ENCODE results near the gene NTM. TPM values are rescaled to one million over a fixed set of nuclear protein-coding genes. Genes with fewer than 3 reads are reported as not detected.

NTM gene
- polyA plus RNA-seq, 1 donor (not counting 4 experiments of a cell fraction or from before 2014, with no cell fraction given): 47.9 TPM

DNA sequence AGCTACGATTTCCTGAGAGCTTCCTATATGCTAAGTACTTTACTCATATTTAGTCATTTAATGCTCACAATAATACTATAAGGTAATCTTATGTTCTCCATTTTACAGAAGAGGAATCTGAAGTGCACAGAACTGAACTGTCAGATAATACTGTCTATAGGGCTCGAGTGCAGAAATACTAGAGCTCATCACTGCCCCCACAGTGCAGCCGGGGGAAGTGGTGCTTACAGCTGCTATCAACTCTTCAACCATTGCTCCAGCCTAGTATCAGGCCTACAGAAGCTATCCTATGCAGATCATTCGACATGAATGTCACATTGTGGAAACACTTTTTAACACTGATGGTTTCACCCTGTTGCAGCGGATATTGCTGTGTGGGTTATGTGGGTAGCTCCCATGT lies 929.9 kb downstream of the NTM start:
- H3K9ac ChIP-seq (ENCODE audit: control insufficient read depth, extremely low read depth, insufficient read depth, low read length): no peak overlapping the region
- dilution Hi-C loops (cut with MboI; ENCODE audit: extremely low pct_ligation_motif_present, low sequenced_read_pairs): no loop called here
- no peak for FAIRE-seq
- no peaks in the 10 kb centered on the region for H3K27me3 ChIP-seq (ENCODE audit: control insufficient read depth, extremely low read depth, insufficient read depth, low read length)
- no peaks in the 10 kb centered on the region for H3K36me3 ChIP-seq (ENCODE audit: control insufficient read depth in 2 of 2, extremely low read depth in 1 of 2, insufficient read depth in 2 of 2, low read length in 2 of 2)
- H2AFZ ChIP-seq (ENCODE audit: control insufficient read depth, low read length): no peak overlapping the region
- H3K79me2 ChIP-seq (ENCODE audit: control insufficient read depth, insufficient read depth, low read length): no peaks in the 10 kb centered on the region
- TF ChIP-seq EZH2 (IDR thresholded peaks at IDR 0.05; ENCODE audit: low read length) (no peak), CTCF (optimal IDR thresholded peaks at IDR 0.05 in 1 of 3, IDR thresholded peaks at IDR 0.05 in 1 of 3, conservative IDR thresholded peaks at IDR 0.05 in 1 of 3; ENCODE audit: extremely low read depth in 1 of 3, insufficient read depth in 2 of 3, low read length in 3 of 3) (peak in 2 of 3 experiments; percentile 20 to 31)
- no peak overlapping the region for H3K4me2 ChIP-seq (ENCODE audit: control insufficient read depth, extremely low read depth, insufficient read depth, low read depth, low read length)
- no peak for DNase-seq (ENCODE audit: low read depth, low spot score)
- no peaks in the 10 kb centered on the region for H4K20me1 ChIP-seq (ENCODE audit: control insufficient read depth, extremely low read depth, insufficient read depth, low read length)
- H3K27ac ChIP-seq (ENCODE audit: control insufficient read depth, insufficient read depth, low read length): no peak overlapping the region
- H3K4me3 ChIP-seq (ENCODE audit: control insufficient read depth in 2 of 3, extremely low read depth in 1 of 3, insufficient read depth in 2 of 3, low read depth in 1 of 3, low read length in 3 of 3): no peak overlapping the region
- H3K9me1 ChIP-seq (ENCODE audit: control insufficient read depth, extremely low read depth, insufficient read depth, low read length): no peaks in the 10 kb centered on the region
- no peaks in the 10 kb centered on the region for H3K4me1 ChIP-seq (ENCODE audit: control insufficient read depth, extremely low read depth, insufficient read depth, low read length)
- no peaks in the 10 kb centered on the region for H3K9me3 ChIP-seq (ENCODE audit: control insufficient read depth, low read depth, low read length)

DNA sequence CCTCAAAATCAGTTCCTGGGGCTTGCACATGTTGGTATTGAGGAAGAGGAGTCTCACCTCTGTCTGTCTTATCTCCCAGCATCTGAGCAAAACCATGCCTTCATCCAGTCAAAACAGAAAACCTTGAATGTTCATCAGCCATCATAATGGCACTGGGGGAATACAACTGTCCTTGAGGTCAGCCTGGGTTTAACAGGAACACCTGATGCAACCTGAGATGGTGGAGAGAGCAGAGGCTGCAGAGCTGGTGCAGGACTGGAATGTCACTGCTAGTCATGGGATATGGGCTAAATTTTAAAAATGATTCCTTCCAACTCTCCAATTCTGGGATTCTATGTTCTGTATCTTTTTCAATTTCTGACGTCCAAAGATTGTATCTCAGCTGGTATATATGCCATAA lies 931.0 kb downstream of the NTM start:
- H3K4me2 ChIP-seq (ENCODE audit: control insufficient read depth, extremely low read depth, insufficient read depth, low read depth, low read length): no peak overlapping the region
- dilution Hi-C loops (cut with MboI; ENCODE audit: extremely low pct_ligation_motif_present, low sequenced_read_pairs): no loop called here
- H3K9ac ChIP-seq (ENCODE audit: control insufficient read depth, extremely low read depth, insufficient read depth, low read length): no peak overlapping the region
- FAIRE-seq (no peak), DNase-seq (ENCODE audit: low read depth, low spot score) (no peak)
- H3K4me3 ChIP-seq (ENCODE audit: control insufficient read depth in 2 of 3, extremely low read depth in 1 of 3, insufficient read depth in 2 of 3, low read depth in 1 of 3, low read length in 3 of 3): no peak overlapping the region
- no peak overlapping the region for H2AFZ ChIP-seq (ENCODE audit: control insufficient read depth, low read length)
- no peaks in the 10 kb centered on the region for H3K9me1 ChIP-seq (ENCODE audit: control insufficient read depth, extremely low read depth, insufficient read depth, low read length)
- H3K79me2 ChIP-seq (ENCODE audit: control insufficient read depth, insufficient read depth, low read length): no peaks in the 10 kb centered on the region
- H3K4me1 ChIP-seq (ENCODE audit: control insufficient read depth, extremely low read depth, insufficient read depth, low read length): no peaks in the 10 kb centered on the region
- TF ChIP-seq CTCF (optimal IDR thresholded peaks at IDR 0.05 in 1 of 3, IDR thresholded peaks at IDR 0.05 in 1 of 3, conservative IDR thresholded peaks at IDR 0.05 in 1 of 3; ENCODE audit: extremely low read depth in 1 of 3, insufficient read depth in 2 of 3, low read length in 3 of 3) (no peak), EZH2 (IDR thresholded peaks at IDR 0.05; ENCODE audit: low read length) (no peak)
- H3K27ac ChIP-seq (ENCODE audit: control insufficient read depth, insufficient read depth, low read length): no peak overlapping the region
- H3K27me3 ChIP-seq (ENCODE audit: control insufficient read depth, extremely low read depth, insufficient read depth, low read length): no peaks in the 10 kb centered on the region
- no peaks in the 10 kb centered on the region for H3K36me3 ChIP-seq (ENCODE audit: control insufficient read depth in 2 of 2, extremely low read depth in 1 of 2, insufficient read depth in 2 of 2, low read length in 2 of 2)
- H4K20me1 ChIP-seq (ENCODE audit: control insufficient read depth, extremely low read depth, insufficient read depth, low read length): no peaks in the 10 kb centered on the region
- H3K9me3 ChIP-seq (ENCODE audit: control insufficient read depth, low read depth, low read length): no peaks in the 10 kb centered on the region
